Adrenal gland (tissue), 12 donors: ENCODE results near the gene CACNA1G. TPM values are rescaled to one million over a fixed set of nuclear protein-coding genes. Genes with fewer than 3 reads are reported as not detected.

Experiments used
- DNase-seq, 7 donors: peaks; one replicate each; pipeline ENCODE4 v3.0.0-alpha.2; 2019 to 2020
- H3K27ac ChIP-seq, 5 donors: fragments of 200-600 bp; sonication (generic) in 4 of 5; 1 replicate in 3 of 5; 2 replicates in 2 of 5; pipeline versions ENCODE4 v1.5.1 to v1.8.0; 2016 to 2020; ENCODE audit warnings: mild to moderate bottlenecking in 1 of 5
- H3K27me3 ChIP-seq: fragments of 200-600 bp; 2 replicates; pipeline ENCODE4 v1.8.0; 2021
- H3K36me3 ChIP-seq, 2 donors: fragments of 200-600 bp; replicated peaks in 1 of 2; 1 replicate in 1 of 2; 2 replicates in 1 of 2; pipeline versions ENCODE4 v1.5.1 to v1.8.0; 2018 to 2022
- H3K4me1 ChIP-seq, 2 donors: fragments of 200-600 bp; replicated peaks in 1 of 2; 1 replicate in 1 of 2; 2 replicates in 1 of 2; pipeline versions ENCODE4 v1.5.1 to v1.8.0; 2018 to 2021
- H3K4me3 ChIP-seq, 4 donors: fragments of 200-600 bp; sonication (generic) in 3 of 4; one replicate each; pipeline ENCODE4 v1.5.1; 2016 to 2018
- H3K9me3 ChIP-seq, 3 donors: fragments of 200-600 bp; sonication (generic) in 1 of 3; replicated peaks in 1 of 3; 1 replicate in 2 of 3; 2 replicates in 1 of 3; pipeline versions ENCODE4 v1.5.1 to v1.8.0; 2016 to 2021
- CTCF ChIP-seq, 6 experiments: fragments of 450-650 bp in 4 of 6; fragments of 200-600 bp in 2 of 6; sonication (generic) in 1 of 6; IDR thresholded peaks; 1 replicate in 5 of 6; 2 replicates in 1 of 6; pipeline versions ENCODE4 v1.5.1 to v1.8.0; 2016 to 2021; ENCODE audit warnings: antibody characterized with exemption in 6 of 6, mild to moderate bottlenecking in 2 of 6, moderate library complexity in 1 of 6
- POLR2A ChIP-seq, 2 donors: fragments of 450-650 bp; IDR thresholded peaks; one replicate each; pipeline ENCODE4 v1.6.1; 2017; ENCODE audit warnings: antibody characterized with exemption in 2 of 2, mild to moderate bottlenecking in 2 of 2, moderate library complexity in 1 of 2
- WGBS, 4 donors: extraction: QIAGEN DNeasy Blood & Tissue Kit in 2 of 4; methylation state at CpG; one replicate each; pipeline versions ENCODE4 v1.1.5 to v1.1.7; 2013 to 2017; 5-methylcytosine and 5-hydroxymethylcytosine counted together
- intact Hi-C, 2 donors: fragments of 100-400 bp; cut with DNase I; formaldehyde crosslinking; loops; one replicate each; pipeline versions ENCODE4 v1.14.1 to v1.15.0; 2022 to 2023
- polyA plus RNA-seq, 3 donors: library from polyadenylated mRNA; stranded (reverse); fragments of 200-250 nt in 2 of 3; fragments of 350-450 nt in 1 of 3; fragmentation: Illumina TruSeq in 1 of 3; extraction: RNeasy Lipid Tissue Mini Kit (QIAGEN cat#74804) in 1 of 3; gene quantifications; one replicate each; pipeline ENCODE4 v1.2.3, GENCODE V29; 2013 to 2014
- total RNA-seq, 9 donors: library from RNA; depleted of rRNA in 4 of 9; stranded (reverse); fragments of >200 nt in 4 of 9; fragments of 120-200 nt in 1 of 9; fragmentation: NEBNext Ultra II Directional in 1 of 9; extraction: Animal tissue kit (Norgen Biotek cat#: 25700) in 1 of 9; gene quantifications; one replicate each; pipeline versions ENCODE4 v1.1.0 to v1.2.4, GENCODE V29; 2013 to 2023
- donor health status: healthy with polysubstance abuse.
- donor health status: Bipolar disorder and iron deficiency.
- donor health status: DM: yes; HTN: yes; CAD: no.
- donor health status: DM: no; HTN: no; CAD: no.
- donor health status: DM: no; HTN: no; CAD: no.
- donor health status: DM: yes; HTN: yes; CAD: no.

CACNA1G gene
- total and polyA plus RNA-seq, 12 donors, result 0.05 to 2.6 (median 0.14) TPM; not detected in 1

DNA sequence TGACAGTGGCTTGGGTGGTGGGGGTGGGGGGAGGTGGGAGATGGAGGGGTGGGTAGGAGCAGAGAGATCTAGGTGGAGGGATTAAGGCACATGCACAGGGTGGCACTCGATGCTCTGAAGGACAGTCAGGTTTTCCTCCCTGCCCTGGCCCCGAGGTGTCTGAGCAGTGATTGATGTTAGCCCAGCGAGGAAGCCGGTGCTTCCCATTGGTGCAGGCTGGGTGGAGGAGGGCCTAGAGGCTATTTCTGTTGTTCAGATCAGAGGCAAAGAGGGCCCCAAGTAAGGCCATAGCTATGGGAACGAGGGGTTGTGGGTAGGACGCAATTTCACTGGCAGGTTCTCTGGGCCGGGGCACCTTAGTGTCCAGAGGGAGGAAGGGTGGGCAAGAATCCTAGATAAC lies 23.1 kb downstream of the CACNA1G start:
- no peak overlapping the region for H3K4me3 ChIP-seq
- intact Hi-C loops, result no loop called here
- no peak for TF ChIP-seq CTCF (IDR thresholded peaks at IDR 0.05)
- no peak for TF ChIP-seq POLR2A (IDR thresholded peaks at IDR 0.05)
- peaks cover under 1 to 3% of the 10 kb centered on the region in 2 donors for H3K4me1 ChIP-seq
- DNase-seq, result peak in 2 of 7 donors; percentile 28 to 29
- H3K27me3 ChIP-seq, result no peaks in the 10 kb centered on the region
- no peaks in the 10 kb centered on the region for H3K9me3 ChIP-seq
- no peaks in the 10 kb centered on the region for H3K36me3 ChIP-seq
- H3K27ac ChIP-seq, result no peak overlapping the region
- WGBS, 4 donors, result 33 to 64% (median 52%) methylated on average over 6 to 7 of the region's 7 CpGs

DNA sequence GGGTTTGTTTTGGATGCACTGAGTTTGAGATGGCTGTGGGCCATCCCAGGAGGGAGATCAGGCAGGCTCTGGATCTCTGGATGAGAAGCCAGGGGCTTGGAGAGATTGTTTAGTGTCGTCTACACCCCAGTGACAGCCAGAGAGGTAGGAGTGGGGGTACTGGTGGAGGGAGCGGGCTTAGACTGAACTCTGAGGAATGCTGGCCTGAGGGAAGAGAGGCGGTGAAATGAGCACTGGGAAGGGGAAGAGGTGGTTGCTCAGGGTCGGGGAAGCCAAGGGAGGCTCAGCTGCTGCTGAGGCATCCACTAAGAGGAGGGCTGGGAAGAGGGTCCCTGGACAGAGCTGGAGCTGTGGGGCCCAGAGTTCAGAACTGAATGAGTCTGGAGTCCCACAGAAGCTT lies 23.6 kb downstream of the CACNA1G start:
- no peak for TF ChIP-seq CTCF (IDR thresholded peaks at IDR 0.05)
- no peak for TF ChIP-seq POLR2A (IDR thresholded peaks at IDR 0.05)
- H3K9me3 ChIP-seq, result no peaks in the 10 kb centered on the region
- H3K4me3 ChIP-seq, result no peak overlapping the region

DNA sequence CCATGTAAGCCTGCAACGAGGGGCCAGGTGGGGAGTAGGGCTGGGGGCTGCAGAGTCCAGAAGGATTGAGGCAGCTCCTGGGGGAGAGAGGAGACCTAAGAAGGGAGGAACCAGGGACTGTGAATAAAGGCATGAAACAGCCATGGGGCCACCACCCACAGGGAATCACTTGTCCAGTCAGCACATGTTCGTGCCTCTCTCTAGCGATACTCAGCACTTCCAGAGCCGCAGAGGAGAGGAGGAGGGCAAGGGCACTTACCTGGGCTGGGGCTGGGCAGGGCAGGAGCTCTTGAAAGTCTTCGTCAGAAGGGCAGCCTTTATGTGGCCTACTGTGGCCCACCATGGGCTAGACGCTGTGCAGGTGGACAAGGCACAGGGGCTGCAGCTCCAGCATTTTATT lies 24.2 kb downstream of the CACNA1G start:
- no peak overlapping the region for H3K27ac ChIP-seq
- intact Hi-C loops, result no loop called here
- H3K27me3 ChIP-seq, result no peaks in the 10 kb centered on the region
- H3K4me1 ChIP-seq, result peaks cover 11 to 13% of the 10 kb centered on the region in 2 donors
- WGBS, 4 donors, result 67 to 92% (median 85%) methylated on average over 4 to 6 of the region's 6 CpGs
- DNase-seq, result no peak
- no peak for TF ChIP-seq POLR2A (IDR thresholded peaks at IDR 0.05)
- TF ChIP-seq CTCF (IDR thresholded peaks at IDR 0.05), result no peak
- no peak overlapping the region for H3K4me3 ChIP-seq
- H3K36me3 ChIP-seq, result no peaks in the 10 kb centered on the region
- H3K9me3 ChIP-seq, result no peaks in the 10 kb centered on the region

More for the DNA sequence above, 23.6 kb downstream of the CACNA1G start:
- no peaks in the 10 kb centered on the region for H3K36me3 ChIP-seq
- intact Hi-C loops, result no loop called here
- H3K27me3 ChIP-seq, result no peaks in the 10 kb centered on the region
- H3K4me1 ChIP-seq, result peaks cover 5 to 8% of the 10 kb centered on the region in 2 donors
- WGBS, 4 donors, result 76 to 83% (median 82%) methylated on average over 4 of the region's 4 CpGs
- DNase-seq, result no peak
- H3K27ac ChIP-seq, result no peak overlapping the region

GRCh38 chr17:50585346-50585745 lies 24.8 kb downstream of the CACNA1G start:
- no peaks in the 10 kb centered on the region for H3K9me3 ChIP-seq
- no peaks in the 10 kb centered on the region for H3K27me3 ChIP-seq
- H3K4me1 ChIP-seq, result peaks cover 11 to 13% of the 10 kb centered on the region in 2 donors
- TF ChIP-seq CTCF (IDR thresholded peaks at IDR 0.05), result no peak
- no peak for TF ChIP-seq POLR2A (IDR thresholded peaks at IDR 0.05)
- H3K27ac ChIP-seq, result no peak overlapping the region
- H3K4me3 ChIP-seq, result no peak overlapping the region
- WGBS, 4 donors, result 86 to 100% (median 92%) methylated on average over 2 to 4 of the region's 4 CpGs
- intact Hi-C loops, result no loop called here
- H3K36me3 ChIP-seq, result no peaks in the 10 kb centered on the region
- no peak for DNase-seq
